Mesodermal cell (in vitro differentiated cells): ENCODE measurements around the gene UBA6.
"Not testable (repeated sequence)": the region's sequence is repeated elsewhere in the genome, so short reads cannot be mapped to it uniquely, and the experiment has no call there.

Experiments
- H3K27ac ChIP-seq: 2 replicates; pipeline ENCODE4 v1.7.0; 2013; ENCODE audit warnings: mild to moderate bottlenecking, low read depth, low read length, moderate library complexity; ENCODE audit not compliant: severe bottlenecking
- H3K36me3 ChIP-seq: 2 replicates; pipeline ENCODE4 v1.7.1; 2013; ENCODE audit warnings: mild to moderate bottlenecking, low read length, moderate library complexity; ENCODE audit not compliant: control insufficient read depth, insufficient read depth
- H3K4me1 ChIP-seq: one replicate; pipeline ENCODE4 v1.7.1; 2013; ENCODE audit warnings: mild to moderate bottlenecking, low read length; ENCODE audit not compliant: insufficient read depth, control insufficient read depth, poor library complexity, severe bottlenecking
- H3K4me3 ChIP-seq: 2 replicates; pipeline ENCODE4 v1.7.0; 2013; ENCODE audit warnings: low read length, control low read depth, mild to moderate bottlenecking; ENCODE audit not compliant: insufficient read depth, poor library complexity, severe bottlenecking; ENCODE audit errors: extremely low read depth
- H3K9me3 ChIP-seq: 2 replicates; pipeline ENCODE4 v1.7.1; 2013; ENCODE audit warnings: mild to moderate bottlenecking, low read length, moderate library complexity; ENCODE audit not compliant: control insufficient read depth
- WGBS, 2 experiments: methylation state at CpG; one replicate each; pipeline ENCODE4 v1.1.5; 2013; ENCODE audit warnings: missing lambda C conversion rate in 2 of 2; ENCODE audit not compliant: insufficient coverage in 2 of 2; 5-methylcytosine and 5-hydroxymethylcytosine counted together

UBA6 gene

GRCh38 chr4:67660418-67660817 is 40.5 kb downstream of the UBA6 start:
- Histone ChIP-seq H3K36me3 (peaks cover 67% of the 10 kb centered on the region), H3K4me1 (no peaks in the 10 kb centered on the region), H3K27ac (no peak overlapping the region), H3K4me3 (no peak overlapping the region), H3K9me3 (peaks cover 10% of the 10 kb centered on the region)
- 95 to 100% methylated on average over 4 of the region's 4 CpGs for WGBS, 2 experiments

- H3K4me1 ChIP-seq: no peaks in the 10 kb centered on the region
- H3K9me3 ChIP-seq: peaks cover 10% of the 10 kb centered on the region
- no peak overlapping the region for H3K27ac ChIP-seq
- no peak overlapping the region for H3K4me3 ChIP-seq
- peaks cover 66% of the 10 kb centered on the region for H3K36me3 ChIP-seq
- WGBS, 2 experiments: 94 to 95% methylated on average over 2 of the region's 2 CpGs
Measured at GRCh38 chr4:67659065-67659464, 41.9 kb downstream of the UBA6 start.

GRCh38 chr4:67658302-67658701 is 42.7 kb downstream of the UBA6 start:
- Histone ChIP-seq H3K27ac (no peak overlapping the region), H3K4me1 (no peaks in the 10 kb centered on the region), H3K4me3 (no peak overlapping the region), H3K36me3 (peaks cover 61% of the 10 kb centered on the region), H3K9me3 (peaks cover 10% of the 10 kb centered on the region)
- WGBS, 2 experiments: 100% methylated on average over 1 to 2 of the region's 3 CpGs

- no peaks in the 10 kb centered on the region for H3K4me1 ChIP-seq
- H3K9me3 ChIP-seq: no peaks in the 10 kb centered on the region
- H3K27ac ChIP-seq: no peak overlapping the region
- H3K4me3 ChIP-seq: no peak overlapping the region
- H3K36me3 ChIP-seq: peaks cover 37% of the 10 kb centered on the region
Measured at GRCh38 chr4:67651536-67651935, 49.4 kb downstream of the UBA6 start.

GRCh38 chr4:67638136-67638535 is 62.8 kb downstream of the UBA6 start:
- Histone ChIP-seq H3K4me1 (no peaks in the 10 kb centered on the region), H3K36me3 (peaks cover 32% of the 10 kb centered on the region), H3K9me3 (peaks cover 7% of the 10 kb centered on the region), H3K27ac (no peak overlapping the region), H3K4me3 (no peak overlapping the region)
- WGBS, 2 experiments: 92 to 93% methylated on average over 3 of the region's 5 CpGs

GRCh38 chr4:67636978-67637377 is 64.0 kb downstream of the UBA6 start:
- H3K4me1 ChIP-seq, H3K9me3 ChIP-seq, H3K27ac ChIP-seq, H3K4me3 ChIP-seq: not testable (repeated sequence)
- peaks cover 33% of the 10 kb centered on the region for H3K36me3 ChIP-seq
- 100% methylated on average over 1 to 12 of the region's 30 CpGs for WGBS, 2 experiments

GRCh38 chr4:67635331-67635730 is 65.6 kb downstream of the UBA6 start:
- 94 to 100% methylated on average over 1 to 2 of the region's 2 CpGs for WGBS, 2 experiments
- Histone ChIP-seq H3K36me3 (peaks cover 30% of the 10 kb centered on the region), H3K4me1 (no peaks in the 10 kb centered on the region), H3K9me3 (peaks cover 7% of the 10 kb centered on the region), H3K27ac (no peak overlapping the region), H3K4me3 (no peak overlapping the region)

- H3K27ac ChIP-seq: no peak overlapping the region
- peaks cover 7% of the 10 kb centered on the region for H3K9me3 ChIP-seq
- no peaks in the 10 kb centered on the region for H3K4me1 ChIP-seq
- no peak overlapping the region for H3K4me3 ChIP-seq
- 100% methylated on average over 1 of the region's 2 CpGs; no CpG with 5 or more reads in 1 of the 2 experiments for WGBS, 2 experiments
- H3K36me3 ChIP-seq: peaks cover 33% of the 10 kb centered on the region
Measured at GRCh38 chr4:67634741-67635140, 66.2 kb downstream of the UBA6 start.

GRCh38 chr4:67632492-67632891 is 68.5 kb downstream of the UBA6 start:
- Histone ChIP-seq H3K4me3 (no peak overlapping the region), H3K36me3 (peaks cover 30% of the 10 kb centered on the region), H3K9me3 (no peaks in the 10 kb centered on the region), H3K27ac (no peak overlapping the region), H3K4me1 (no peaks in the 10 kb centered on the region)
- WGBS, 2 experiments: 87 to 94% methylated on average over 2 to 3 of the region's 3 CpGs

GRCh38 chr4:67624939-67625338 is 76.0 kb downstream of the UBA6 start:
- H3K27ac ChIP-seq: no peak overlapping the region
- H3K4me1 ChIP-seq: no peaks in the 10 kb centered on the region
- no peaks in the 10 kb centered on the region for H3K9me3 ChIP-seq
- 83 to 95% methylated on average over 1 to 3 of the region's 3 CpGs for WGBS, 2 experiments
- H3K36me3 ChIP-seq: peaks cover 60% of the 10 kb centered on the region
- H3K4me3 ChIP-seq: no peak overlapping the region

- no peaks in the 10 kb centered on the region for H3K4me1 ChIP-seq
- H3K4me3 ChIP-seq: no peak overlapping the region
- peaks cover 42% of the 10 kb centered on the region for H3K36me3 ChIP-seq
- H3K9me3 ChIP-seq: no peaks in the 10 kb centered on the region
- WGBS, 2 experiments: 92 to 100% methylated on average over 1 of the region's 1 CpG
- H3K27ac ChIP-seq: no peak overlapping the region
Measured at GRCh38 chr4:67616478-67616877, 84.5 kb downstream of the UBA6 start.
